ENCODE measurements around the gene SAMD14.

GRCh38 chr17:50130559-50131305 lies 772 bp upstream of the SAMD14 start:
- TF ChIP-seq EZH2phosphoT487 (IDR thresholded peaks at IDR 0.05) (no peak), CTCF (IDR thresholded peaks at IDR 0.05) (no peak), EZH2 (IDR thresholded peaks at IDR 0.05) (no peak)
